GM19238 (cell line): ENCODE measurements around the gene MXRA8.
"Not testable (repeated sequence)": the region's sequence is repeated elsewhere in the genome, so short reads cannot be mapped to it uniquely, and the experiment has no call there.

Source experiments
- DNase-seq: peaks from one replicate; pipeline ENCODE4 v3.0.0; 2011; ENCODE audit warnings: low spot score; ENCODE audit not compliant: insufficient read length

The MXRA8 gene

GRCh38 chr1:1370094-1370493 is 11.7 kb upstream of the MXRA8 start:
- not testable (repeated sequence) for DNase-seq

DNA sequence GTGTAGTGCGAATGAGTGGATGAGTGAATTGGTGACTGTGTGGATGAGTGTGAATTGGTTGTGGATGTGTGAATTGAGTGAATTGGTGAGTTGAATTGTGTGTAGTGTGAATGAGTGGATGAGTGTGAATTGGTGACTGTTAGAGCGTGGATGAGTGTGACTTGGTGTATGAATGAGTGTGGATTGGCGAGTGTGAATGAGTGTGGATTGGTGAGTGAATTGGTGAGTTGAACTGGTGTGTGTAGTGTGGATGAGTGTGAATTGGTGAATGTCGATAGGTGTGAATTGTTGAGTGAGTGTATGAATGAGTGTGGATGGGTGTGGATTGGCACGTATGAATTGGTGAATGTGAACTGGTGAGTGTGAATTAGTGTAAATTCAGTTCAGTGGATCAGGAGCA is 9.0 kb upstream of the MXRA8 start:
- no peak for DNase-seq

DNA sequence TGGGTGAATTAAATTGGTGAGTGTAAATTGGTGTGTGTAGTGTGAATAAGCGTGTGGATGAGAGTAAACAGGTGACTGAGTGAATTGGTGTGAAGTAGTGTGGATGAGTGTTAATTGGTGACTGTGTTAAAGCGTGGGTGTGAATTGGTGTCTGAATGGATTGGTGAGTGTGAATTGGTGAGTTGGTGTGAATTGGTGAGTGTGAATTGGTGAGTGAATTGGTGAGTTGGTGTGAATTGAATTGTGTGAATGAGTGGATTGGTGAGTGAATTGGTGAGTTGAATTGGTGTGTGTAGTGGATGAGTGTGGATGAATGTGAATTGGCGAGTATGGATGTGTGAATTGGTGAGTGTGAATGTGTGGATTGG is 8.3 kb upstream of the MXRA8 start:
- no peak for DNase-seq

DNA sequence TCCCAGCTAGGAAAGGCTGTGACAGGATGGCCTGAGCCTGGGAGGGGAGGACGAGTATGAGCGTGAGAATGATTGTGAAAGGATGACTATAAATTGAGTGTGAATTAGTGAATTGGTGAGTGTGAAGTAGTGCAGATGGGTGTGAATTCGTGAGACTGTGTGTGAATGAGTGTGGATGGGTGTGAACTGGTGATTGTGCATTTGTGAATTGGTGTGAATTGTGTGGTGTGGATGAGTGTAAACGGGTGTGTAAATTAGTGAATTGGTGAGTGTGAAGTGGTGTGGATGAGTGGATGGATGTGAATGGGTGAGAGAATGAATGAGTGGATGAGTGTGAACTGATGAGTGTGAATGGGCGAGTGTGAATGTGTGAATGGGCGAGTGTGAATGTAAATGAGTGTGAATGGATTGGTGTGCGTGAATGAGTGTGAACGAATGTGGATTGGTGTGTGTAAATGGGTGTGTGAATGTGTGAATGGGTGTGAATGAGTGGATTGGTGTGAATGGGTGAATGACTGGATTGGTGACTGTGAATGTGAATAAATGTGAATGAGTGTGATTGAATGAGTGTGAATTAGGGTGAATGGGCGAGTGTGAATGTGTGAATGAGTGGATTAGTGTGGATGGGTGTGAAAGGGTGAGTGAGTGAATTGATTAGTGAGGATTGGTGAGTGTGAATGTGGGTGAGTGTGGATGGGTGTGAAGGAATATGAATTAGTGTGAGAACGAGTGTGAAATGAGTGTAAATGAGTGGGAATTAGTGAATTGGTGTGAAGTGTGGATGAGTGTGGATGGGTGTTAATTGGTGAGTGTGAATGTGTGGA is 7.7 kb upstream of the MXRA8 start:
- no peak for DNase-seq

DNA sequence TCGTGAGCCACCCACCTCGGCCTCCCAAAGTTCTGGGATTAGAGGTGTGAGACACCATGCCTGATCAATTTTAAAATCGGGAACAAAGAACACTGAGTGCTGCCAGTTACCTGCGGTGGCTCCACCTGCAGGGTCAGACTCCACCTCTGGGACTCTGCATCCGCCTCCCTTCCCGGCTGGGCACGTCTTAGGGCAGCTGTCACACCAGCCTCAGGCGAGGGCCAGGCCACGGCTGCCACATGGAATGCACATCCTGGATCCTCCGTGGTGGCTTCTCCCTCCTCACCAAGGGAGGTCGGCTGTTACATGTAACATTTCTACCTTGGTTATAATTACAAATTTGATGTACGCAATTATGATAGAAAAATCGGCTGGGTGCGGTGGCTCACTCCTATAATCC is 5.9 kb upstream of the MXRA8 start:
- DNase-seq: no peak

DNA sequence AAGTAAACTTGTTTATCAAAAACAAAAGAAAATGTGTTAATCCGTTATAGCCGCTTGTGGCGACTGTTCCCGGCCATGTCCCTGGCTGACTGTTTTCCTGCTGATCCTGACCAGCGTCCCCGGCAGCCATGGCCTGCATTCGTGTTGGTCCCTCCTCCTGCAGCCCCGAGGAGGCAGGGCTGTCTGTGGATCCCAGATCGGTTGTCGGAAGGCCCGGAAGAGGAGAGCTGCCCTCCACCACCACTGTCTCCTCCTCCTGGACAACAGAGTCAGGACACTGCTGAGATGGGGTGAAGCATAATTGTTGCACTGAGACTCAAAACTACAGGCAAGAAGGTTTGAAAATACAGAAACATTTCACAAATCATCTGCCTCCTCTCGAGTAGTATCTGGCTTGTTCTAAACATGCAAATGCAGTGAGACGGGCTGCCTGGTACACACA is 3.6 kb upstream of the MXRA8 start:
- no peak for DNase-seq

DNA sequence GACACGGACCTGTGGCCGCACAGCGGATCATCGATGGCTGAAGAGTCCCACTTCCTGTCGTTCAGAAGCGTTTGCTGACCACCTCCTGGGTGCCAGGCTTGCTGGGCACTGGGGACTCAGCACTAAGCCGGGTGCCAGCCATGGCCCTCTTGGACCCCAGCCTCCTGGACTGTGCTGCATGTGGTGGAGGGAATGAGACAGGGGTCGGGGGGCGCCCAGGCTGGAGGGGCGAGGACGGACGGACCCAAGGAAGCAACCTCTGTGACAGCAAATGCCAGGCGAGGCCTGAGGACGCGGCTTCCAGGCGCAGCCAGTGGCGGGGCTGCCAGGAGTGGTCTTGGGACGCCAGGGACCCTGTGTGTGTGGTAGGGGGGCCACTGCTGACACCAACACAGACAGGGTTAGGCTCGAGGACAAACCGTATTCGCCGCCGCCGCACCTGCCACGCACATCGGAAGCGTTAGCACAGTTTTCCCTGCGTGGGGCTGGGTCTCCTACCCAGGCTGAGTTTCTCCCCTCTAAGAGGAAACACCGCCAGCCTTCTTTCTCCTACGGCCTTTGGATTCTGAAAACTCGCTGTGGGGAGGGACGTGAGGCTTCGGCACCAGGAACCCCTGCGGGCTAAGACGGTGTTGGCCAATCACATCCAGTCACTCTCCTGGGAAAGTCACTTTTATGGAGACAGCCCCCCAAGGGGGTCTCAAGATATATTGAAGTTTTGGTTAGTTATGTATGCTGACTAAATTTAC is 3.1 kb upstream of the MXRA8 start:
- DNase-seq: no peak

DNA sequence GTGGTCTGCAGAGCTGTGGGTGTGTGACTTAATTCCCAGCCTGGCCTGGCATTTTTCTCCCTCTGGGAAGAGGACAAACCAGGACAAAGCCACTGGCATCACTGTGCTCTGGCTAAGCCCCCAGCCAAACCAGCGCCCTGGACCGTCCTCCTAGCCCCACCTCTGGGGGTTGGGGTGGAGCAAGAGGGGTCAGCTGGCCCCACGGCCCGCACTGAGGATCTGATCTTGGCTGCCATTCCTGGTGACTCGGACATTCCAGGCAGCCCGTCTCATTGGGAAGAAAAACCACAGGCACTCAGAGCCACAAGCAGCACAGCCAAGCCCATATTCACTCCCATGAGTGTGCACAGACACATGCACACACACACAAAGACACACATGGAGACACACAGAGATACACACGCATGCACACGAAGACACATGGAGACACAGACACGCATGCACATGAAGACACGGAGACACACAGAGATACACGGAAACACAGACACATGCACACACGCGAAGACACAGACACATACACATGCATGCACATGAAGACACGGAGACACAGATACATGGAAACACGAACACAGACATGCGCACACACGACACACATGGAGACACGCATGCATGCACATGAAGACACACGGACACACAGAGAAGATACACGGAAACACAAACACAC is 2.3 kb upstream of the MXRA8 start:
- DNase-seq: no peak

DNA sequence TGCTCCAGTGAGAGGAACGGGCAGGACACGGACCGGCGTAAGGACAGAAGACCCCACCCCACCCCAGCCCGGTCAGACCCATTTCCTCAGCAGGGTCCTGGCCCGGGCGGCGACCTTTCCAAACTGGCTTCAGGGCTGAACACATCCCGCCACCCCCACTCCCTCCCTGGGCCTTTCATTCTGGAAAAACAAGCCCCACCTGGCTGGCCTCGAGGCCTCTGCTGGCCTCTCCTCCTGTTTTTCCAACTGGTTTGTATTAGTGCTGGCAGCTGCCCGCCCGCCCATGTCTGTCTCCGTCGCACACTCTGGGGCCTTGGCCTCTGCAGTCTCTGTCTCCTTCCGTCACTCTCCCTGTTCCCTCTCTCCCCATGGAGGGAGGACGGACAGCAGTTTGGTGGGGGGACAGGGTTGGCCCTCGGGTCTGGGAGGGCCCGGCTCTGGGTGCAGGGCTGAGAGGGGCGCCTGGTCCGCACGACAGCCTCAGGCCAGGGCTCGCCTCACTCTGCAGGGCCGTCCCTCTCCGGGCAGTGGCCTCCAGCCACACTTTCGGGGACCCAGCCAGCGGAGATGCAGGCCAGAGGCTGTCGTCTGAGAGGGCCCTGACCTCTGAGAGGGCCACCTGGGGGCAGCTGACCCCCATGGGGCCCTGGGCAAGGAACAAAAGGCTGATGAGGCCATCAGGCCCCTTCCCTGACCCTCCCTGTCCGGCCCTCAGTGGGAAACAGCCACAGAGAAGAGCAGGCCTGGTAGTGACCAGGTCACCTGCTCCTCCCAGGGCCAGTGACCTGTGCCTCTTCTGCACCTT is 1.5 kb upstream of the MXRA8 start:
- DNase-seq: no peak

DNA sequence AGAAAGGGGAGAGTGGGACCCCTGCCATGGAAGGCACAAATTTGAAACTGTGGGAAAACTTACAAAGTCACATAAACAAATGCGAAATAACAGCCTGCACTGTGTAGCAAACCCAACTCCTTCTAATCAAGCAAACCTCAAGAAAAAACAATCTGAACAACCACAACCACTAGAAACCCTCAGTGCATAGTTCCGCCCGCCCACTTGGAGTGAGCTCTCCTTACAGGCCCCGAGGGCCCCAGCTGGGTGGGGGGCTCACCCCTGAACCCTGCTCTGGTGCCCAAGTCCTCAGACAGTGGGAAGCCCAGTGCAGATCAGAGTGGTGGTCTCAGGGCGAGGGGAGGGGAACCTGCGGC is 931 bp upstream of the MXRA8 start:
- no peak for DNase-seq

GRCh38 chr1:1357871-1358432 is 403 bp downstream of the MXRA8 start:
- no peak for DNase-seq

DNA sequence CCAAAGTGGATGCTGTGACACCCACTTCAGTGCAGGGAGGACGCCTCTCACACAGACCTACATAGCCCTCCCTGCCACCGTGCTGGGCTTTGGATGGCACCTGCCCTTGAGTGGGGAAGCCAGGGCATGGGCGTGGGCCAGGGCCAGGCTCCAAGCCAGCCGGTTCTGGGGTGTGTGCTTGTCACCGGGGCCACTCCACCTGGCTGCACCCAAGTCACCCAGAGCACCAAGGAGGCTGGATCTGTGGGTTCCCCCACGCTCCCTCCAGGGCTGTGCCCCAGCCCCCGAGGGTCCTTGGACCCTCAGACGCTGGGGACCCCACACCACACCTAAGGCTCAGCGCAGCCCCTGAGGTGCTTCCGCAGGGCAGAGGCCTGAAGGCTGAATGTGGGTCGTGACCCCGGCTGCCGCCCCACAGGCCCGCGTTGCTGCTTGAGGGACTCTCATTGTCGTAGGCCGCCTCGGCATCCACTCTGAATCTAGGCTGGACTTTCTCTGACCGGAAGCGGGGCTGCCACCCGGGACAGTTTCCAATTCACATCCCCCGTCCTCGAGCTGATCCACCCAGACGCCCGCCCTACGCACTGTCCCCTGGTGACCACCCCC is 1.5 kb downstream of the MXRA8 start:
- DNase-seq: no peak

DNA sequence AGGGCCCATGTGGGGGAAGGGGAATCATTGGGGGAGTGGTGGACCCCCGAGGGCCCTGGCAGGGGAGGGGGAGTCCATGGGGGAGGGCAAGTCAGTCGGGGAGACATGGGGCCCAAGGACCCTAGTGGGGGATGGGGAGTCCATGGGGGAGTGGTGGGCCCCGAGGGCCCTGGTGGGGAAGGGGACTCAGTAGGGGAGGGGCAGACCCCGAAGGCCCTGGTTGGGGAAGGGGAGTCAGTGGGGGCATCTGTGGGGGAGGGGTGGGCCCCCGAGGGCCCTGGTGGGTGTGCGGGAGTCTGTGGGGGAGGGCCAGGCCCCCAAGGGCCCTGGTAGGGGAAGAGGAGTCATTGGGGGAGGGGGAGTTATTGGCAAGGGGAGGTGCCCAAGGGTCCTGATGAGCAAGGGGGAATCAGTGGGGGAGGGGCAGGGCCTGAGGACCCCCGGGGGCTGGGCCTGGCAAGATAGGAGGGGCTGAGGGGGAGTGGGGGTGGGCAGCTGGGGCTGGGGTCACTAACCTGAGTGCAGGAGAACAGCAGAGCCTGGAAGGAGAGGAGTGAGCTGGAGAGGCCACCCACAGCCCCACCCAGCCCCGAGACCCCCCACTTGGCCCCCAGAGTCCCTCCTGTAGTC is 2.1 kb downstream of the MXRA8 start:
- no peak for DNase-seq

DNA sequence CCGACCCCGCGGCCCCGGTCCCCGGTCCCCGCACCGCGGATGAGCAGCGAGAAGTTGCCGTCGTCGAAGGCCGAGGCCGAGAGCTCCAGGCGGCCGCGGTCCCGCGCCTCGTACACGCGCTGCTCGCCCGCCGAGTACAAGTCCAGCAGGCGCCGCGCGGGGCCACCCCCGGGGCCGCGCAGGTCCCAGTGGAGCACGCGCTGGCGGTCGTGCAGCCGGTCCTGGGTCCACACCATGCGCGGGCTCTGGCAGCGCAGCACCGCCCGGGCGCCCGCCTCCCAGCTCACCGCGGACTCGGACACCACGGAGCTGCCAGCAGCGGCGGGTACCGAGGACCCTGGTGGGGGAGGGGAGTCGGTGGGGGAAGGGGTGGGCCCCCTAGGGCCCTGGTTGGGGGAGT is 2.9 kb downstream of the MXRA8 start:
- no peak for DNase-seq

DNA sequence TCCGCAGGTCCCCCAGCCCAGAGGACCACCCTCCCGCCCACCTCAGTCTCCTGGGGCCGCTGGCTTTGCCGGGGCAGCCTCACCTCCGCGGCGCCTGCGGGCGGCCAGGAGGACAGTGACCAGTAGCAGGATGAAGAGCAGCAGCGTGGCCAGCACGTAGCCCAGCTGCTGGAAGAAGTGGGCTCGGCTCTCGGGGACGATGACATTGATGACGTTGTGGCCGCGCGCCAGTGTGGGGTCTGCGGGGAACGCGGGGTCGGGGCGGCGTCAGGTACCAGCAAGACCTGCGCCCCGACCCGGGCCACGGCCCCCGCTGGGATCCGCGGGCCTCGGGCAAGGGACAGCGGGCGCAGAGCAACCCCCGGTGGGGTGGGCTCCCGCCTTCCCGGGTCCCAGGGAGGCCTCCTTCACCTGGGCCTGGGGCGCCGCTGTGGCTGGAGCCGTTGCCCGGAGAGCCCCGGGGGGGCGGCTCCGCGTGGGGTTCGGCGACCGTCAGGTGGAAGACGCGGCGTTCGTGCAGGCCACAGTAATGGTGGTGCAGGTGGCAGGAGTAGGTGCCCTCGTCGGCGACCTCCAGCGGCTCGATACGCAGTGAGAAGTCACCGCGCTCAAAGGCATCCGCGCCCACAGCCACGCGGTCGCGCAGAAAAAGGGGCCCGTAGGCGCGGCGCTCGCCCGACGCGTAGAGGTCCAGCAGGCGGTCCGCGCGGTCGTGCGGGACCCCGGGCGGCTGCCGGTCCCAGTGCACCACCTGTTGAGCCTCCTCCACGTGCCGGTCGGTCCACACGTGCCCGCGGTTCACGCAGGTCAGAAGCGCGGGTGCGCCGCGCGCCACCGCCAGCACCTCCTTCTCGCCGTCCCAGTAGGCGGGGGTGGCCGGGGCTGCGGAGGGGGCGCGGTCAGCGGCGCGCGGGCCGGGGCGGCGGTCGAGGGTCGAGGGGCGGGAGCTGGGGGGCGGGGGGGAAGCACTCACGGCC is 3.8 kb downstream of the MXRA8 start:
- no peak for DNase-seq

DNA sequence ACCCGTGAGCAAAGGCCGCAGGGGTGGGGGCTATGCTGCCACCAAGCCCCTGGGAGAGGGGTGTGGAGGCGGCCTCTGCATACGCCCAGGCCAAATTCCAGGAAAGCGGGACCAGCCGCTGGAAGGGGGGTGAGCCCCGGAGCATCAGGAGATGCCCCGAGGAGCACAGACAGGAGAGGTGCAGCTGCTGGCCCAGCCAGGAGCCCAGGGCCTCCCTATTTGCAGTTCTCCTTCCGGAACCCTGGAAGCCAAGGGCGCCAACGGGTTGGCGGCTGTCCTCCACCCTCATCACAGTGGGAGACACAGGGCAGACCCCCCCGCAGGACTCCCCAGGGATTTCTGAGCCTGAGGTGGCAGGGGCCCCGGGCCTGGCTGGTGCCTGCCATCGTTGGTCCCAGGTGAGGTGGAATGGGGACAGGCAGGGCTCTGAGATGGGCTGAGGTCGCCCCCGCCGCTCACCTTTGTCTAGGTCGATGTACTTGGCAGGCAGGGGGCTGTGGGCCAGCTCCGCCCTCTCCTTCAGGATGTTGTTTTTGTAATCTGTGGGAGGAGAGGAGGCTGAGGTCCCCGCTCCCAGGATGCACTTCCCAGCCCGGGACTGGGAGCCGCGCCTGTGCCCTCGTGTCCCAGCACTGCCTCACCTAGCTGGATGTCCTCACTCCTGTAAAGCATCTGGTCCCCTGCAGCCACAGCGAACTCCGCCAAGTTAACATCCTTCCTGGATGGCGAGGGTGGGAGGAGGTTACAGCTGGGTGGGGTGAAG is 4.8 kb downstream of the MXRA8 start:
- DNase-seq: no peak

DNA sequence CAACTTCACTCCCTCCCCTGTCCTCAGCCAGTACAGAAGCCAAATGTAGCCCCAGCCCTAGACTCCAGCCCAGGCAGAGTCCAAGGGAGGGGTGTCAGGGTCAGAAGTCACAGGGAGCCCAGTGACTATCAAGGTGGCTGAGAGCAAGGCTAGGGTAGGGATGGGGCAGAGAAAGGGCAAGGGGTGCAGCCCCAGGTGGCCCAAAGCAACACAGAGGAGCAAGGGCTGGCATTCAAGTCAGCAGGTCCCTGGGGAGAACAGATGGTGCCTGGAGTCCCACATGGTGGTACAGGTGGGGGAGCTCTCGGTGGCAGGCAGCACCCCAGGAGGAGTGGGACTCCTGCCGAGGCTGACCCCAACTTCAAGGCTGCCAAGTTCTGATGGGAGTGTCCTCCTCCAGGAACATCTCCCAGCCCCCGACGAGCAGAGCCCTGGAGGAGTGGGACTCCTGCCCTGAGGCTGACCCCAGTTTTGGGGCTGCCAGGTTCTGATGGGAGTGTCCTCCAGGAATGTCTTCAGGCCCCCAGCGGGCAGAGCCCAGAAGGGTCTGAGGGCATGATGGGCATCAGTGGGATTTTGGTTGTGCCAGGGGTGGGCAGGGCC is 5.5 kb downstream of the MXRA8 start:
- DNase-seq: no peak
